CD4-positive, alpha-beta T cell (primary cell): ENCODE results near the gene SERPINE1. TPM values are rescaled to one million over a fixed set of nuclear protein-coding genes. Genes with fewer than 3 reads are reported as not detected.
A peak's percentile ranks its signal among the peaks of the same experiment; 100 is the strongest.

Experiments
- ATAC-seq: fragments of 200-7000 bp; cut with Tn5 transposase; one replicate; pipeline ENCODE4 v1.10.0; 2022; ENCODE audit warnings: mild to moderate bottlenecking; ENCODE audit not compliant: poor library complexity
- CTCF ChIA-PET: fragments of 350-600 bp; sonication (Branson Sonifier 250); formaldehyde crosslinking; loops from one replicate; lab custom pipeline; 2021; ENCODE audit warnings: antibody characterized with exemption, inconsistent platforms; lab: Charles Lee
- POLR2A ChIA-PET: fragments of 350-600 bp; sonication (Branson Sonifier 250); formaldehyde crosslinking; loops from one replicate; lab custom pipeline; 2021; ENCODE audit warnings: antibody characterized with exemption, inconsistent platforms; lab: Charles Lee
- DNase-seq, 14 experiments: peaks; one replicate each; pipeline ENCODE4 v3.0.0-alpha.2; 2013 to 2020; ENCODE audit warnings: mixed read lengths in 2 of 14
- H3K27ac ChIP-seq, 2 donors: one replicate each; pipeline versions ENCODE4 v1.5.1 to v1.7.0; 2013; ENCODE audit warnings: low read length in 2 of 2, low read depth in 1 of 2, mild to moderate bottlenecking in 1 of 2
- H3K27me3 ChIP-seq, 2 experiments: 1 replicate in 1 of 2; 2 replicates in 1 of 2; pipeline versions ENCODE4 v1.6.1 to v1.7.0; 2013; ENCODE audit warnings: low read length in 2 of 2, control low read depth in 1 of 2, mild to moderate bottlenecking in 1 of 2, moderate library complexity in 1 of 2; ENCODE audit not compliant: insufficient read depth in 2 of 2, control insufficient read depth in 1 of 2
- H3K36me3 ChIP-seq: one replicate; pipeline ENCODE4 v1.6.1; 2013; ENCODE audit warnings: low read length, control low read depth; ENCODE audit not compliant: insufficient read depth
- H3K4me1 ChIP-seq: one replicate; pipeline ENCODE4 v1.6.1; 2013; ENCODE audit warnings: low read length, control low read depth; ENCODE audit not compliant: insufficient read depth
- H3K4me3 ChIP-seq: one replicate; pipeline ENCODE4 v1.5.1; 2013; ENCODE audit warnings: mild to moderate bottlenecking, low read length, moderate library complexity
- H3K9me3 ChIP-seq, 2 experiments: 1 replicate in 1 of 2; 2 replicates in 1 of 2; pipeline versions ENCODE4 v1.6.1 to v1.7.0; 2013; ENCODE audit warnings: low read length in 2 of 2, mild to moderate bottlenecking in 2 of 2, control low read depth in 1 of 2, moderate library complexity in 1 of 2; ENCODE audit not compliant: control insufficient read depth in 1 of 2, insufficient read depth in 1 of 2
- H3K27ac Mint-ChIP-seq: one replicate; pipeline ENCODE4 v1.8.0; 2020; ENCODE audit warnings: mixed read lengths
- H3K27me3 Mint-ChIP-seq: one replicate; pipeline ENCODE4 v1.8.0; 2021; ENCODE audit warnings: mixed read lengths
- H3K36me3 Mint-ChIP-seq: one replicate; pipeline ENCODE4 v1.8.0; 2021; ENCODE audit warnings: low read depth, mixed read lengths
- H3K4me1 Mint-ChIP-seq: one replicate; pipeline ENCODE4 v1.8.0; 2021; ENCODE audit warnings: low read depth, mixed read lengths
- H3K4me3 Mint-ChIP-seq: one replicate; pipeline ENCODE4 v1.8.0; 2020; ENCODE audit warnings: mild to moderate bottlenecking, mixed read lengths
- H3K9me3 Mint-ChIP-seq: one replicate; pipeline ENCODE4 v1.8.0; 2020; ENCODE audit warnings: mixed read lengths
- CTCF ChIP-seq: fragments of 200-600 bp; IDR thresholded peaks from one replicate; pipeline ENCODE4 v1.8.0; 2022; ENCODE audit warnings: antibody characterized with exemption, mild to moderate bottlenecking
- intact Hi-C, 2 experiments: fragments of 100-400 bp; cut with DNase I in 1 of 2; cut with micrococcal nuclease in 1 of 2; formaldehyde crosslinking; loops; one replicate each; pipeline versions ENCODE4 v1.15.1 to v1.9.0; 2023 to 2025; cut with DNase I, micrococcal nuclease
- total RNA-seq, 174 experiments: library from RNA in 2 of 174; stranded (reverse) in 2 of 174; gene quantifications; one replicate each; pipeline ENCODE4 v1.2.3 and lab custom pipeline; 2021 to 2026

SERPINE1 gene
- total RNA-seq, 2 experiments from 2014 or later = 0.11 TPM; not detected in 1

DNA sequence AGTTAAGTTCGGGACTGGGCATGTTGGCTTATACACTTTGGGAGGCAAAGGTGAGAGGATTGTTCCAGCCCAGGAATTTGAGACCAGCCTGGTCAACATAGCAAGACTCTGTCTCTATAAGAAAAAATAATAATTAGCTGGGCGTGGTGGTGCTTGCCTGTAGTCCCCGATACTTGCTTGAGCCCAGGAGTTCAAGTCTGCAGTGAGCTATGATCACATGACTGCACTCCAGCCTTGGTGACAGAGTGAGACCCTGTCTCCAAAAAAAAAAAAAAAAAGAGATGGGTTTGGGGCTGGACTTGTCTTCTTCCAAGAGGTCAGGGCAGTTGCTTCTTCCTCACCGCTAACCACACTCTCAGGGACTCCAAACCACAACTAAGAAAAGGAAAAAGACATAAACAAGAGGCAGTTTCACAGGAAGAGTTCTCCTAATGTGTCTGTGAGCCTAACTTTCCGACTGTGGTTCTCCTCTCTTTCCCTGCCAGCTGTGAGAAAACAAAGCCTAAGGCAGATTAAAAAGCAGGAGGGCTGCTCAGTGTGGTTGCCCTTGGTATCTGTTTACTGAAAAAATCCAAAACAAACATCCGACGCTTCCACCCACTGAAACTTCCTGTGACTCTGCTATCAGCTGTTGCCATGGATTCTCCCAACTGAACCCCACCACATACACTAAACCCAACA is 2.4 kb upstream of the SERPINE1 start:
- Mint-ChIP-seq H3K27me3 (peaks cover 77% of the 10 kb centered on the region), H3K4me3 (no peak overlapping the region), H3K27ac (no peak overlapping the region), H3K36me3 (no peaks in the 10 kb centered on the region), H3K4me1 (peaks cover 25% of the 10 kb centered on the region), H3K9me3 (no peaks in the 10 kb centered on the region)
- Histone ChIP-seq H3K36me3 (no peaks in the 10 kb centered on the region), H3K27me3 (peaks cover 38 to 43% of the 10 kb centered on the region in 2 experiments), H3K27ac (no peak overlapping the region), H3K4me3 (no peak overlapping the region), H3K9me3 (no peaks in the 10 kb centered on the region), H3K4me1 (peaks cover 32% of the 10 kb centered on the region)
- peak in 1 of 14 experiments; percentile 13 for DNase-seq
- POLR2A ChIA-PET = no interaction called here
- ATAC-seq = no peak
- intact Hi-C loops = no loop called here
- TF ChIP-seq CTCF = no peak
- CTCF ChIA-PET = interaction anchor here (1.5 kb wide), 1 partner anchor 19 kb away, joined by 6 read pairs; no protein-coding TSS in a partner anchor

- Mint-ChIP-seq H3K36me3 (no peaks in the 10 kb centered on the region), H3K4me1 (peaks cover 25% of the 10 kb centered on the region), H3K27ac (no peak overlapping the region), H3K9me3 (no peaks in the 10 kb centered on the region), H3K27me3 (peaks cover 68% of the 10 kb centered on the region), H3K4me3 (no peak overlapping the region)
- intact Hi-C loops = no loop called here
- H3K4me1 ChIP-seq = peaks cover 32% of the 10 kb centered on the region
- ChIA-PET CTCF (interaction anchor here (1.2 to 1.4 kb wide), 2 partner anchors 18 to 118 kb away, joined by 3 read pairs; no protein-coding TSS in a partner anchor), POLR2A (no interaction called here)
- ATAC-seq (no peak), DNase-seq (peak in 3 of 14 experiments; percentile 4 to 40 (median 12))
- no peaks in the 10 kb centered on the region for H3K36me3 ChIP-seq
- H3K9me3 ChIP-seq = no peaks in the 10 kb centered on the region
- no peak overlapping the region for H3K27ac ChIP-seq
- H3K27me3 ChIP-seq = peaks cover 42 to 43% of the 10 kb centered on the region in 2 experiments
- H3K4me3 ChIP-seq = no peak overlapping the region
- TF ChIP-seq CTCF = no peak
These were observed 784 bp upstream of the SERPINE1 start for GRCh38 chr7:101125989-101126650.

DNA sequence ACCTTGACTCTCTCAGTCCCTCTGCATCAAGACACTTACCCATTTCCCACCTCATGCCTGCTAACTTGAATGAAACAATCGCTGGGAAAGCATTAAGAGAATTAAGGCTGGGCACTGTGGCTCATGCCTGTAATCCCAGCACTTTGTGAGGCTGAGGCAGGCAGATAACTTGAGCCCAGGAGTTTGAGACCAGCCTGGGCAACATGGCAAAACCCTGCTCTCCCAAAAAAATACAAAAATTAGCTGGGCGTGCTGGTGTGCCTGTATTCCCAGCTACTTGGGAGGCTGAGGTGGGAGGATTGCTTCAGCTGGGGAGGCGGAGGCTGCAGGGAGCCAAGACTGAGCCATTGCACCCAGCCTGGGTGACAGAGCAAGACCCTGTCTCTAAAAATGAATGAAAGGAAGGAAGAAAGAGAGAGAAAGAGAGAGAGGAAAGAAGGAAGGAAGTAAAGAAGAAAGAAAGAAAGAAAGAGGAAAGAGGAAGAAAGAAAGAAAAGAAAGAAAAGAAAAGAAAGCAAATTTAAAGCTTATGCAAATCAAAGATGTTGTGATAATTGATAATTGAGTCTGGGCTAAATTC is 646 bp downstream of the SERPINE1 start:
- Histone ChIP-seq H3K4me1 (peaks cover 29% of the 10 kb centered on the region), H3K36me3 (no peaks in the 10 kb centered on the region), H3K27me3 (peaks cover 35 to 41% of the 10 kb centered on the region in 2 experiments), H3K9me3 (no peaks in the 10 kb centered on the region), H3K27ac (no peak overlapping the region), H3K4me3 (no peak overlapping the region)
- Mint-ChIP-seq H3K27ac (no peak overlapping the region), H3K4me1 (peaks cover 25% of the 10 kb centered on the region), H3K9me3 (no peaks in the 10 kb centered on the region), H3K4me3 (no peak overlapping the region), H3K27me3 (peaks cover 66% of the 10 kb centered on the region), H3K36me3 (no peaks in the 10 kb centered on the region)
- ATAC-seq (no peak), DNase-seq (no peak)
- TF ChIP-seq CTCF = no peak
- ChIA-PET CTCF (interaction anchor here (1.2 to 1.4 kb wide), 2 partner anchors 16 to 117 kb away, joined by 3 read pairs; no protein-coding TSS in a partner anchor), POLR2A (no interaction called here)
- intact Hi-C loops = no loop called here
